DOHH2 (cell line): ENCODE results near the gene SERPINB2.

Experiments used
- CTCF ChIP-seq: fragments of 200-600 bp; sonication (generic); IDR thresholded peaks from one replicate; pipeline ENCODE4 v1.5.1; 2014; ENCODE audit warnings: antibody characterized with exemption, mild to moderate bottlenecking, low read depth, low read length; ENCODE audit not compliant: poor library complexity, severe bottlenecking
- EZH2phosphoT487 ChIP-seq: fragments of 200-600 bp; sonication (generic); IDR thresholded peaks from 2 replicates; pipeline ENCODE4 v1.6.1; 2017; ENCODE audit warnings: borderline replicate concordance, mild to moderate bottlenecking, antibody characterized with exemption, low read length, moderate library complexity, mixed read lengths

DNA sequence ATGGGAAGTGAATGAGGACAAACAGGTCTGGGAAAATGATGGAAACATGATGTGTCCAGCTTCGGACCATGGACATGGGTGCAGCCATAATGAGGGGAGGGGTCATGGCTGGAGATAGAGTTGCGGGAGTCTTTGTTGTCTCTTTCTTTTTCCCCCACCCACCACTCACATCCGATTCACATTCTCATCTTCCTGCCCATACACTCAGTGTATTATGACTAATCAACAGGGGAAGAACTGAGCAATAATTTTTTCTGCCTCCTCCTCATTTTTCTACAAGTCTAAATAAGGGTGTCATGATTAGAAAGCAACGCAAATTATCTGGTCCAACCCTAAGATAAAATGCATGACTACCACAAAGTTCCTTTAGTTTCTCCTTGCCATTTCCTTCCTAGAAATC lies 5.7 kb upstream of the SERPINB2 start:
- TF ChIP-seq CTCF (no peak), EZH2phosphoT487 (no peak)
